Endothelial cell of umbilical vein (primary cell): ENCODE results near the gene MBNL2. TPM values are rescaled to one million over a fixed set of nuclear protein-coding genes. Genes with fewer than 3 reads are reported as not detected.

Experiments used
- BruUV-seq: library from RNA; stranded (reverse); fragments of 400-500 nt; replicated peaks from 2 replicates; lab custom pipeline; 2021; lab: Mats Ljungman, UMichigan
- CTCF ChIA-PET: fragments of 300-600, 350-600 bp; sonication (Branson Sonifier 250); formaldehyde crosslinking; loops from one replicate; lab custom pipeline; 2021; ENCODE audit warnings: antibody characterized with exemption, inconsistent platforms; lab: Charles Lee
- POLR2A ChIA-PET: fragments of 300-600, 350-600 bp; sonication (Branson Sonifier 250); formaldehyde crosslinking; loops from one replicate; lab custom pipeline; 2021; ENCODE audit warnings: antibody characterized with exemption, inconsistent platforms; lab: Charles Lee
- DNase-seq: peaks from one replicate; pipeline ENCODE4 v3.0.0-alpha.2; 2011; ENCODE audit warnings: low read depth, low spot score
- FAIRE-seq: peaks from 2 replicates; lab custom pipeline; 2011; peaks lifted over from hg19 to GRCh38; lab: Jason Lieb, UNC
- H2AFZ ChIP-seq: 2 replicates; pipeline ENCODE4 v1.6.0; 2012; ENCODE audit warnings: low read depth, low read length, control low read depth, inconsistent platforms
- H3K27ac ChIP-seq: 2 replicates; pipeline ENCODE4 v1.5.1; 2011; ENCODE audit warnings: low read depth, mild to moderate bottlenecking, control low read depth, low read length, moderate library complexity; ENCODE audit not compliant: insufficient read depth
- H3K27me3 ChIP-seq, 2 experiments: 2 replicates each; pipeline versions ENCODE4 v1.6.0 to v1.6.1; 2011; ENCODE audit warnings: low read length in 2 of 2, mixed read lengths in 1 of 2; ENCODE audit not compliant: control insufficient read depth in 2 of 2, insufficient read depth in 2 of 2
- H3K36me3 ChIP-seq, 2 experiments: 2 replicates in 1 of 2; 3 replicates in 1 of 2; pipeline ENCODE4 v1.5.1; 2011; ENCODE audit warnings: low read length in 2 of 2, mild to moderate bottlenecking in 1 of 2, moderate library complexity in 1 of 2; ENCODE audit not compliant: control insufficient read depth in 2 of 2, insufficient read depth in 2 of 2; ENCODE audit errors: extremely low read depth in 1 of 2
- H3K4me1 ChIP-seq: 3 replicates; pipeline ENCODE4 v1.5.1; 2011; ENCODE audit warnings: mild to moderate bottlenecking, low read length; ENCODE audit not compliant: control insufficient read depth, insufficient read depth; ENCODE audit errors: extremely low read depth
- H3K4me2 ChIP-seq: 2 replicates; pipeline ENCODE4 v1.6.1; 2011; ENCODE audit warnings: low read length, control low read depth, mixed read lengths; ENCODE audit not compliant: insufficient read depth
- H3K4me3 ChIP-seq, 3 experiments: fragments of 200-600 bp in 1 of 3; sonication (generic), shearing (Covaris generic) in 1 of 3; replicated peaks in 1 of 3; 2 replicates each; pipeline ENCODE4 v1.5.1; 2011 to 2016; ENCODE audit warnings: control low read depth in 3 of 3, low read length in 3 of 3, mild to moderate bottlenecking in 2 of 3, inconsistent platforms in 1 of 3, low read depth in 1 of 3, moderate library complexity in 1 of 3; ENCODE audit not compliant: insufficient read depth in 1 of 3
- H3K79me2 ChIP-seq: 2 replicates; pipeline ENCODE4 v1.6.0; 2012; ENCODE audit warnings: low read length, inconsistent platforms; ENCODE audit not compliant: control insufficient read depth, insufficient read depth
- H3K9ac ChIP-seq: replicated peaks from 2 replicates; pipeline ENCODE3; 2011; ENCODE audit warnings: low read length, control low read depth; ENCODE audit not compliant: insufficient read depth; ENCODE audit errors: extremely low read depth
- H3K9me1 ChIP-seq: replicated peaks from 3 replicates; pipeline ENCODE4 v1.6.0; 2011; ENCODE audit warnings: mild to moderate bottlenecking, low read length; ENCODE audit not compliant: control insufficient read depth, insufficient read depth; ENCODE audit errors: extremely low read depth
- H3K9me3 ChIP-seq: replicated peaks from 2 replicates; pipeline ENCODE4 v1.5.1; 2012; ENCODE audit warnings: low read length, inconsistent platforms; ENCODE audit not compliant: control insufficient read depth, insufficient read depth
- H4K20me1 ChIP-seq: replicated peaks from 2 replicates; pipeline ENCODE3; 2011; ENCODE audit warnings: mild to moderate bottlenecking, low read length; ENCODE audit not compliant: control insufficient read depth, insufficient read depth; ENCODE audit errors: extremely low read depth
- EZH2 ChIP-seq: IDR thresholded peaks from 2 replicates; pipeline ENCODE4 v1.6.1; 2012; ENCODE audit warnings: borderline replicate concordance, low read depth, mild to moderate bottlenecking, moderate library complexity, low read length, inconsistent platforms; ENCODE audit not compliant: severe bottlenecking
- JUN ChIP-seq: IDR thresholded peaks from 2 replicates; pipeline ENCODE4 v1.6.1; 2011; ENCODE audit warnings: borderline replicate concordance, low read depth; ENCODE audit not compliant: insufficient read length, insufficient read depth
- POLR2A ChIP-seq: IDR thresholded peaks from 2 replicates; pipeline ENCODE4 v1.6.1; 2012; ENCODE audit warnings: low read depth, mild to moderate bottlenecking, control low read depth, low read length
- POLR2AphosphoS5 ChIP-seq: IDR thresholded peaks from 2 replicates; pipeline ENCODE4 v1.6.1; 2012; ENCODE audit warnings: low read depth, mild to moderate bottlenecking, control low read depth, low read length, moderate library complexity; ENCODE audit not compliant: insufficient read depth
- dilution Hi-C: fragments of 300-500 bp; cut with MboI; formaldehyde crosslinking; loops from one replicate; pipeline ENCODE4 v1.15.0; 2019; ENCODE audit warnings: low sequenced_read_pairs; ENCODE audit not compliant: extremely low pct_ligation_motif_present
- intact Hi-C: fragments of 100-400 bp; cut with micrococcal nuclease; formaldehyde crosslinking; loops from one replicate; pipeline ENCODE4 v1.10.0; 2022
- polyA plus RNA-seq, 4 experiments: library from polyadenylated mRNA; depleted of rRNA in 3 of 4; stranded (reverse) in 3 of 4; unstranded in 1 of 4; fragments of >200 nt; gene quantifications; 2 replicates each; pipeline versions ENCODE4 v1.2.1 to v1.2.3, GENCODE V29; 2011 to 2012; ENCODE audit warnings: missing spikeins in 1 of 4
- total RNA-seq: library from RNA; stranded (reverse); gene quantifications from 2 replicates; pipeline ENCODE4 v1.2.3, GENCODE V29; 2021
- TF ChIP-seq, protein P1 (sequence below): IDR thresholded peaks from 2 replicates; pipeline ENCODE4 v1.6.1; 2011; ENCODE audit not compliant: insufficient read depth, insufficient read length

Gene MBNL2
- total and polyA plus RNA-seq, 2 donors (not counting 3 experiments of a cell fraction or from before 2014, with no cell fraction given), result 32.9 to 76.5 TPM

- peak; percentile 15 for FAIRE-seq
- dilution Hi-C loops, result loop anchor here (25.0 kb wide), 1 partner anchor 111 kb away; no protein-coding TSS in a partner anchor
- DNase-seq, result peak; percentile 36
- H3K9me3 ChIP-seq, result no peaks in the 10 kb centered on the region
- peaks cover 42% of the 10 kb centered on the region for H3K4me1 ChIP-seq
- H3K4me2 ChIP-seq, result peak overlapping the region; percentile 97
- peak overlapping the region; percentile 100 for H3K9ac ChIP-seq
- ChIA-PET CTCF (interaction anchor here (0.8 to 9.0 kb wide), 21 partner anchors 11 to 436 kb away, joined by 3 to 68 read pairs (median 9); no protein-coding TSS in a partner anchor), POLR2A (interaction anchor here (0.7 to 1.9 kb wide), 9 partner anchors 11 to 136 kb away, joined by 3 to 9 read pairs (median 6); no protein-coding TSS in a partner anchor)
- H3K4me3 ChIP-seq, result peak overlapping the region; percentile 54 to 100 (median 98)
- peak overlapping the region; percentile 89 for H3K27ac ChIP-seq
- H2AFZ ChIP-seq, result no peak overlapping the region
- no peaks in the 10 kb centered on the region for H3K27me3 ChIP-seq
- no peaks in the 10 kb centered on the region for H3K9me1 ChIP-seq
- no peaks in the 10 kb centered on the region for H3K36me3 ChIP-seq
- no peaks in the 10 kb centered on the region for H4K20me1 ChIP-seq
- TF ChIP-seq EZH2, result no peak
- TF ChIP-seq POLR2AphosphoS5, result no peak
- TF ChIP-seq POLR2A, result peak; percentile 62
- TF ChIP-seq JUN, result no peak
- TF ChIP-seq, protein P1, sequence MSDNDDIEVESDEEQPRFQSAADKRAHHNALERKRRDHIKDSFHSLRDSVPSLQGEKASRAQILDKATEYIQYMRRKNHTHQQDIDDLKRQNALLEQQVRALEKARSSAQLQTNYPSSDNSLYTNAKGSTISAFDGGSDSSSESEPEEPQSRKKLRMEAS, result no peak
- H3K79me2 ChIP-seq, result peaks cover 59% of the 10 kb centered on the region
- BruUV-seq, result TSS peak; percentile 77
- intact Hi-C loops, result loop anchor here (1.0 to 2.0 kb wide), 4 partner anchors 35 to 210 kb away; no protein-coding TSS in a partner anchor
Observed at GRCh38 chr13:97223037-97223710, 1.0 kb downstream of the MBNL2 start.
